GM12878 (cell line): ENCODE measurements around the gene IL36G. TPM values are rescaled to one million over a fixed set of nuclear protein-coding genes. Genes with fewer than 3 reads are reported as not detected.

ENCODE experiments used
- ATAC-seq: fragments of 200-7000 bp; cut with Tn5 transposase; 3 replicates; pipeline ENCODE4 v1.9.1; 2020; ENCODE audit warnings: mild to moderate bottlenecking, moderate library complexity
- BruUV-seq: library from RNA; stranded (reverse); fragments of 400-500 nt; replicated peaks from 2 replicates; lab custom pipeline; 2021; lab: Mats Ljungman, UMichigan
- CTCF ChIA-PET: fragments of 300-600 bp; sonication (Branson Sonifier 250); formaldehyde crosslinking; extraction: SDS; loops from one replicate; lab custom pipeline; 2021; ENCODE audit warnings: inconsistent platforms; lab: Yijun Ruan, JAX
- POLR2A ChIA-PET: fragments of 350-600 bp; formaldehyde crosslinking; extraction: SDS; loops from one replicate; lab custom pipeline; 2021; ENCODE audit warnings: inconsistent platforms; lab: Charles Lee
- RAD21 ChIA-PET: fragments of 300-600 bp; sonication (Branson Sonifier 250); formaldehyde crosslinking; loops from one replicate; lab custom pipeline; 2023; ENCODE audit warnings: antibody characterized with exemption; ENCODE audit not compliant: unreplicated experiment; lab: Charles Lee
- SMC1A ChIA-PET: fragments of 300-600 bp; sonication (Branson Sonifier 250); formaldehyde crosslinking; loops from one replicate; lab custom pipeline; 2023; ENCODE audit not compliant: unreplicated experiment, uncharacterized antibody; lab: Charles Lee
- DNase-seq: peaks from one replicate; pipeline ENCODE4 v3.0.0-alpha.2; 2011; ENCODE audit warnings: low read depth, low spot score
- FAIRE-seq: peaks from 3 replicates; lab custom pipeline; 2011; peaks lifted over from hg19 to GRCh38; lab: Jason Lieb, UNC
- H2AFZ ChIP-seq: 2 replicates; pipeline ENCODE4 v1.6.0; 2011; ENCODE audit warnings: low read depth, low read length, control low read depth; ENCODE audit not compliant: control insufficient read depth
- H3K27ac ChIP-seq: 2 replicates; pipeline ENCODE4 v1.5.1; 2011; ENCODE audit warnings: control low read depth; ENCODE audit not compliant: control insufficient read depth, insufficient read depth
- H3K27me3 ChIP-seq, 2 experiments: replicated peaks in 1 of 2; 2 replicates each; pipeline versions ENCODE4 v1.6.0 to v1.6.1; 2011; ENCODE audit warnings: low read length in 1 of 2; ENCODE audit not compliant: control insufficient read depth in 2 of 2, insufficient read depth in 2 of 2
- H3K36me3 ChIP-seq, 2 experiments: 2 replicates each; pipeline ENCODE4 v1.5.1; 2011; ENCODE audit warnings: low read length in 1 of 2; ENCODE audit not compliant: control insufficient read depth in 2 of 2, insufficient read depth in 2 of 2
- H3K4me1 ChIP-seq: 2 replicates; pipeline ENCODE4 v1.6.1; 2011; ENCODE audit warnings: mild to moderate bottlenecking, low read length, moderate library complexity, mixed read lengths; ENCODE audit not compliant: control insufficient read depth, insufficient read depth
- H3K4me2 ChIP-seq: 2 replicates; pipeline ENCODE4 v1.6.0; 2011; ENCODE audit warnings: control low read depth; ENCODE audit not compliant: control insufficient read depth, insufficient read depth
- H3K4me3 ChIP-seq: fragments of 200-600 bp; sonication (generic); 2 replicates; pipeline ENCODE4 v1.5.1; 2016
- H3K79me2 ChIP-seq: 2 replicates; pipeline ENCODE4 v1.6.0; 2011; ENCODE audit warnings: low read length; ENCODE audit not compliant: control insufficient read depth, insufficient read depth
- H3K9ac ChIP-seq: 2 replicates; pipeline ENCODE4 v1.8.0; 2011; ENCODE audit warnings: low read length, control low read depth, mixed read lengths; ENCODE audit not compliant: control insufficient read depth, insufficient read depth
- H3K9me3 ChIP-seq: replicated peaks from 3 replicates; pipeline ENCODE4 v1.5.1; 2011; ENCODE audit warnings: mild to moderate bottlenecking, low read length; ENCODE audit not compliant: control insufficient read depth, insufficient read depth
- H4K20me1 ChIP-seq: 2 replicates; pipeline ENCODE4 v1.6.0; 2011; ENCODE audit not compliant: control insufficient read depth, insufficient read depth
- CBX3 ChIP-seq: fragments of 200-600 bp; sonication (generic); IDR thresholded peaks from 2 replicates; pipeline ENCODE4 v1.6.1; 2016; ENCODE audit warnings: low read depth, borderline replicate concordance
- E2F4 ChIP-seq: IDR thresholded peaks from 2 replicates; pipeline ENCODE4 v1.6.1; 2012; ENCODE audit warnings: low read depth, low read length, improper control_type of control experiment
- FOXK2 ChIP-seq: fragments of 450-650 bp; IDR thresholded peaks from 2 replicates; pipeline ENCODE4 v1.6.1; 2017; ENCODE audit warnings: mild to moderate bottlenecking, moderate library complexity
- GATAD2B ChIP-seq: fragments of 450-650 bp; conservative IDR thresholded peaks from 2 replicates; pipeline ENCODE4 v1.6.1; 2017; ENCODE audit warnings: low read depth, mild to moderate bottlenecking, moderate library complexity
- JUNB ChIP-seq: IDR thresholded peaks from 2 replicates; pipeline ENCODE4 v1.6.1; 2016; ENCODE audit warnings: antibody characterized with exemption, mild to moderate bottlenecking
- SKIL ChIP-seq: fragments of 450-650 bp; IDR thresholded peaks from 2 replicates; pipeline ENCODE4 v1.6.1; 2017; ENCODE audit warnings: mild to moderate bottlenecking, low read depth, inconsistent platforms; ENCODE audit not compliant: poor library complexity, severe bottlenecking
- WRNIP1 ChIP-seq: IDR thresholded peaks from 2 replicates; pipeline ENCODE4 v1.6.1; 2011; ENCODE audit warnings: low read depth, low read length, improper control_type of control experiment, borderline replicate concordance
- ZBTB33 ChIP-seq: fragments of 450-650 bp; IDR thresholded peaks from 2 replicates; pipeline ENCODE4 v1.6.1; 2017; ENCODE audit warnings: mild to moderate bottlenecking
- ZNF217 ChIP-seq: fragments of 450-650 bp; IDR thresholded peaks from 2 replicates; pipeline ENCODE4 v1.6.1; 2017; ENCODE audit warnings: antibody characterized with exemption, mild to moderate bottlenecking
- ZNF384 ChIP-seq: IDR thresholded peaks from 2 replicates; pipeline ENCODE4 v1.6.1; 2012; ENCODE audit warnings: low read depth, mild to moderate bottlenecking, low read length, improper control_type of control experiment, borderline replicate concordance
- ZNF622 ChIP-seq: fragments of 450-650 bp; IDR thresholded peaks from 2 replicates; pipeline ENCODE4 v1.6.1; 2017; ENCODE audit warnings: mild to moderate bottlenecking, inconsistent platforms
- WGBS: methylation state at CpG from one replicate; pipeline ENCODE4 v1.1.6; 2016; ENCODE audit warnings: low lambda C conversion rate; ENCODE audit not compliant: insufficient replicate concordance, insufficient coverage; ENCODE audit errors: missing lambda C conversion rate; 5-methylcytosine and 5-hydroxymethylcytosine counted together
- in situ Hi-C: fragments of 300-500 bp; cut with MboI; formaldehyde crosslinking; loops from 9 replicates; pipeline ENCODE4 v1.14.3; 2018; ENCODE audit warnings: mixed read lengths
- intact Hi-C: fragments of 100-400 bp; cut with micrococcal nuclease; formaldehyde crosslinking; loops from one replicate; pipeline ENCODE4 v1.14.2; 2022; ENCODE audit not compliant: unreplicated experiment
- polyA plus RNA-seq, 11 experiments: library from polyadenylated mRNA; depleted of rRNA in 4 of 11; unstranded in 6 of 11; stranded (reverse) in 5 of 11; fragments of >200 nt; fragmentation: Nextera tagmentation in 4 of 11; fragmentation: Illumina TruSeq in 1 of 11; extraction: Ambion mirVana in 4 of 11; extraction: Trizol in 1 of 11; gene quantifications; 1 replicate in 1 of 11; 2 replicates in 10 of 11; pipeline versions ENCODE4 v1.2.1 to v1.2.3, GENCODE V29; 2011 to 2016; ENCODE audit warnings: inconsistent platforms in 2 of 11, missing spikeins in 2 of 11, low read depth in 1 of 11
- total RNA-seq, 4 experiments: library from RNA; depleted of rRNA in 3 of 4; stranded (reverse); fragments of >200 nt in 3 of 4; fragmentation: Illumina TruSeq in 1 of 4; extraction: Trizol in 1 of 4; gene quantifications; 2 replicates each; pipeline versions ENCODE4 v1.2.1 to v1.2.3, GENCODE V29; 2013 to 2021

Gene IL36G
- total and polyA plus RNA-seq, 10 of the 15 experiments (the other 5 are each of a cell fraction or from before 2014, with no cell fraction given), result 0.10 TPM; not detected in 9

- no peak for TF ChIP-seq SKIL
- TF ChIP-seq JUNB, result no peak
- TF ChIP-seq, all 136 proteins: peak for 0
Measured at GRCh38 chr2:112994648-112995047, 16.8 kb downstream of the IL36G start (continued).

GRCh38 chr2:112995346-112995920, 17.6 kb downstream of the IL36G start:
- intact Hi-C loops (no loop called here), in situ Hi-C loops (no loop called here)
- ATAC-seq (no peak), FAIRE-seq (no peak), DNase-seq (no peak)
- Histone ChIP-seq H3K4me2 (no peak overlapping the region), H2AFZ (no peak overlapping the region), H3K4me3 (no peak overlapping the region), H3K27ac (no peak overlapping the region), H3K9ac (no peak overlapping the region), H3K27me3 (no peaks in the 10 kb centered on the region), H3K36me3 (no peaks in the 10 kb centered on the region), H3K79me2 (no peaks in the 10 kb centered on the region), H3K9me3 (no peaks in the 10 kb centered on the region; the same call in 1 of the 3 replicates), H4K20me1 (no peaks in the 10 kb centered on the region), H3K4me1 (no peaks in the 10 kb centered on the region)
- RAD21 ChIA-PET, result no interaction called here
- SMC1A ChIA-PET, result interaction anchor here (0.8 kb wide), 1 partner anchor 16 kb away, joined by 3 read pairs; no protein-coding TSS in a partner anchor
- BruUV-seq, result no TSS peak
- WGBS, result 68% methylated on average over 14 of the region's 14 CpGs
- CTCF ChIA-PET, result no interaction called here
- no peak for TF ChIP-seq ZNF622
- TF ChIP-seq ZBTB33, result no peak
- TF ChIP-seq GATAD2B, result no peak
- TF ChIP-seq FOXK2, result no peak
- no peak for TF ChIP-seq ZNF384
- TF ChIP-seq CBX3, result no peak
- no peak for TF ChIP-seq ZNF217
- no peak for TF ChIP-seq E2F4
- TF ChIP-seq WRNIP1, result no peak
- POLR2A ChIA-PET, result no interaction called here
